Thymus (tissue), 11 donors: ENCODE measurements around the gene RNU4-1. TPM values are rescaled to one million over a fixed set of nuclear protein-coding genes. Genes with fewer than 3 reads are reported as not detected.

ENCODE experiments used
- DNase-seq, 9 donors: peaks; one replicate each; pipeline ENCODE4 v3.0.0-alpha.2; 2013; ENCODE audit warnings: low spot score in 9 of 9, low read depth in 6 of 9, missing footprints in 1 of 9
- H3K27ac ChIP-seq, 2 donors: one replicate each; pipeline ENCODE4 v1.5.1; 2013; ENCODE audit warnings: control low read depth in 1 of 2, low read depth in 1 of 2, low read length in 1 of 2, mild to moderate bottlenecking in 1 of 2, moderate library complexity in 1 of 2
- H3K27me3 ChIP-seq, 2 donors: one replicate each; pipeline ENCODE4 v1.5.1; 2013; ENCODE audit warnings: low read length in 1 of 2; ENCODE audit not compliant: control insufficient read depth in 2 of 2, insufficient read depth in 1 of 2
- H3K36me3 ChIP-seq, 2 donors: one replicate each; pipeline ENCODE4 v1.5.1; 2013; ENCODE audit warnings: low read length in 1 of 2, mild to moderate bottlenecking in 1 of 2, moderate library complexity in 1 of 2; ENCODE audit not compliant: control insufficient read depth in 2 of 2, insufficient read depth in 2 of 2
- H3K4me1 ChIP-seq, 2 donors: one replicate each; pipeline ENCODE4 v1.5.1; 2013; ENCODE audit warnings: low read length in 2 of 2; ENCODE audit not compliant: control insufficient read depth in 2 of 2, insufficient read depth in 2 of 2
- H3K4me3 ChIP-seq, 2 donors: one replicate each; pipeline ENCODE4 v1.5.1; 2013; ENCODE audit warnings: low read length in 2 of 2, control low read depth in 1 of 2, mild to moderate bottlenecking in 1 of 2
- H3K9me3 ChIP-seq, 2 donors: one replicate each; pipeline ENCODE4 v1.5.1; 2013; ENCODE audit warnings: low read length in 1 of 2, mild to moderate bottlenecking in 1 of 2; ENCODE audit not compliant: control insufficient read depth in 2 of 2, insufficient read depth in 1 of 2
- WGBS: extraction: QIAGEN DNeasy Blood & Tissue Kit; methylation state at CpG from one replicate; pipeline ENCODE4 v1.1.7; 2013; 5-methylcytosine and 5-hydroxymethylcytosine counted together
- polyA plus RNA-seq: library from polyadenylated mRNA; stranded (reverse); fragments of 200-250 nt; gene quantifications from one replicate; pipeline ENCODE4 v1.2.3, GENCODE V29; 2013
- total RNA-seq: library from RNA; stranded (reverse); fragments of 120-200 nt; gene quantifications from one replicate; pipeline ENCODE4 v1.2.4, GENCODE V29; 2013
- donor health status: healthy.

RNU4-1 gene
- total and polyA plus RNA-seq, 2 donors, result 7,767 TPM; not detected in 1

DNA sequence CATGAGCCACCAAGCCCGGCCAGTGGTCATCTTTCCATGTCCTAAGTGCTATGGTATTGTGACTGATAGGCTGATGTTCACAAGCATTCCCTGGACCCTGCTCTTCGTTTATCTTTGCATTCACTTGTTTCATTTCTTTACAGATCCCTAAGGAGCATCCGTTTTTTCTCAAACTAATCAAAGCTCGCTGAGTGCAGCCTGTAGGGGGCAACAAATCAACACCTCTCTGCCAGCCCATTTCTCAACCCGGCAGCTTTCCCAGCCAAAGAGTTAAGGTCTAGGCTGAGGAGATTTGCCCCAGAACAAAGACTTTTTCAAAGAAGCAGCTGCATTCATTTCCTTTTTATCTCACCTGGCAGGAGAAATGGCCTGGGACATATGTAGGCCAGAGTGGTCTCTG lies 21.2 kb upstream of the RNU4-1 start:
- H3K4me1 ChIP-seq, result peaks cover 5 to 10% of the 10 kb centered on the region in 2 donors
- H3K4me3 ChIP-seq, result no peak overlapping the region
- no peak overlapping the region for H3K27ac ChIP-seq
- H3K27me3 ChIP-seq, result no peaks in the 10 kb centered on the region
- H3K36me3 ChIP-seq, result no peaks in the 10 kb centered on the region
- 87% methylated on average over 5 of the region's 5 CpGs for WGBS
- no peak for DNase-seq
- H3K9me3 ChIP-seq, result peaks cover 0 to 2% of the 10 kb centered on the region in 2 donors

DNA sequence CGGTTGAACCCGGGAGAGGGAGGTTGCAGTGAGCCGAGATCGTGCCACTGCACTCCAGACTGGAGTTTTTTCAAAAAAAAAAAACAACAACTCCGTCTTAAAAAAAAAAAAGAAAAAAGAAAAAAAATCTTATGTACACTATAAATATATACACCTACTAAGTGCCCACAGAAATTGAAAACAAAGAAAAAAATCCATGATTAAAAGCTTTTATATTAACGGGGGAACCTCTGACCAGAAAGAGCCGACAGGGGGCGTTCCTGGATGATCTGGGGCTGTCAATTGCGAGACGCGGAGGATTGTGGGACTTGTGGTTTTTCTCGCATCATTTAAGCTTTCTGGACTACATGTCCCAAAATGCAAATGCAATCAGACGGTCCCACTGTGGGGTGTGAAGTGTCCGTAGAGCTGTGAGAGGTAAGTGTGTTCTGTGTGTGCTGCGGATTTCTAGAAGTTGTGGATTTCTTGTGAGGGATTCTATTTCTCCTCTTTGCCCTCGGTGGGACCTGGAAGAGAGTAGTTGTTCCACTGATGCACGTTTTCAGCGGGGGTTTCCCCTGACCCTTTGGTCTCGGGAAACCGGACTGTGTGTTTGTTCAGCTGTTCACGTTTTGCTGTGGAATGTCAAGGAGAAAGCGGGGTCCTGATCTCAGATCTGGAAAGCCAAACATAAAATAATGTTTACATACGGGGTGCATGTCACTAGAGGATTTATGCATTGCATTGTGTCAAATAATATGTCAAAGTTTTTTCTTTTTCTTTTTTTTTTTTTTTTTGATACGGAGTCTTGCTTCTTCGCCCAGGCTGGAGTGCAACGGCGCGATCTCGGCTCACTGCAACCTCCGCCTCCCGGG lies 9.2 kb upstream of the RNU4-1 start, which contains the start of gene SIRT4:
Gene SIRT4, plus strand, starts transcription at position 360 of the 854 bp plus-strand sequence. CDS start 1,241 bp downstream, outside the sequence.
- Histone ChIP-seq H3K9me3 (no peaks in the 10 kb centered on the region), H3K27ac (peak within 1 kb of the TSS in 1 of 2 donors; percentile 74), H3K36me3 (no peaks in the 10 kb centered on the region), H3K27me3 (no peaks in the 10 kb centered on the region), H3K4me1 (peaks cover 0 to 3% of the 10 kb centered on the region in 2 donors), H3K4me3 (peak within 1 kb of the TSS; percentile 55 to 86)
- peak; percentile 83 to 98 (median 93) for DNase-seq
- 13% methylated on average over 31 of the region's 31 CpGs for WGBS

DNA sequence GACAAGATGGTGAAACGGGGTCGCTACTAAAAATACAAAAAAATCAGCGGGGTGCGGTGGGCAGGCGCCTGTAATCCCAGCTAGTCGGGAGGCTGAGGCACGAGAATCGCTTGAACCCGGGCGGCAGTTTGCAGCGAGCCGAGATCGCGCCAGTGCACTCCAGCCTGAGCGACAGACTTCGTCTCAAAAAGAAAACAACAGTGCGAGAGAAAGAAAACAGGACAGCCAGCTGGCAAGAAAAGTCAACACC lies 701 bp downstream of the RNU4-1 start:
- Histone ChIP-seq H3K9me3 (peaks cover 0 to 4% of the 10 kb centered on the region in 2 donors), H3K4me3 (peak overlapping the region; percentile 61 to 70), H3K4me1 (peaks cover 4 to 30% of the 10 kb centered on the region in 2 donors), H3K36me3 (no peaks in the 10 kb centered on the region), H3K27me3 (peaks cover 0 to 3% of the 10 kb centered on the region in 2 donors), H3K27ac (peak overlapping the region; percentile 98 to 100)
- DNase-seq, result no peak
- WGBS, result under 1% methylated on average over 17 of the region's 17 CpGs

DNA sequence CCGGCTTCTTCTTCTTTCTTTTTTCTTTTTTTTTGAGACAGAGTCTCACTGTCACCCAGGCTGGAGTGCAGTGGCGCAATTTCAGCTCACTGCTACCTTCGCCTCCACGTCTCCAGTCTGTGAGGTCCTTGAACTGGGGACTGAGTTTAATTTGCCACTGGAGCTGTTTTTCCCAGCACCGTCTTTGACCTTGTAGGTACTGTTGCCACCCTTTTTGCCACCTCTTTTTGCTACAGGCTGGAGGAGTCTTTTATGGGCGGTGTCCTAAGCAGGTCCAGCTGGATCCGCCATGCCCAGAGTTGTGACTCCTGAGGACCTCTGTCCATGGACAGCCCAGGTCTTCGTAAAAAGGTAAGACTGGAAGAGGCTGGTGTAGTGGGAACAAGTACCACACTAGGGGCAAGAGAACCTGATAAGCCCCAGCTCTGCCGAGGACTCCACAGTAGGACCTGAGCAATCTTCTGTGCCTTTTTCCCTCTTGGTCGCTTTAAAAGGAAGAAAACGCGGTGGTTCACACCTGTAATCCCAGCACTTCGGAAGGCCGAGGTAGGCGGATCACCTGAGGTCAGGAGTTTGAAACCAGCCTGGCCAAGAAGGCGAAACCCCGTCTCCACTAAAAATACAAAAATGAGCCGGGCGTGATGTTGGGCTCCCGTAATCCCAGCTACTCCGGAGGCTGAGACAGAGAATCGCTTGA lies 2.3 kb downstream of the RNU4-1 start:
- peaks cover 4 to 33% of the 10 kb centered on the region in 2 donors for H3K4me1 ChIP-seq
- peaks cover 0 to 3% of the 10 kb centered on the region in 2 donors for H3K27me3 ChIP-seq
- peaks cover 0 to 4% of the 10 kb centered on the region in 2 donors for H3K9me3 ChIP-seq
- no peaks in the 10 kb centered on the region for H3K36me3 ChIP-seq
- peak in 3 of 9 donors; percentile 2 to 23 (median 8) for DNase-seq
- WGBS, result 31% methylated on average over 22 of the region's 22 CpGs
- peak overlapping the region in 1 of 2 donors; percentile 70 for H3K4me3 ChIP-seq
- H3K27ac ChIP-seq, result peak overlapping the region; percentile 85 to 98

DNA sequence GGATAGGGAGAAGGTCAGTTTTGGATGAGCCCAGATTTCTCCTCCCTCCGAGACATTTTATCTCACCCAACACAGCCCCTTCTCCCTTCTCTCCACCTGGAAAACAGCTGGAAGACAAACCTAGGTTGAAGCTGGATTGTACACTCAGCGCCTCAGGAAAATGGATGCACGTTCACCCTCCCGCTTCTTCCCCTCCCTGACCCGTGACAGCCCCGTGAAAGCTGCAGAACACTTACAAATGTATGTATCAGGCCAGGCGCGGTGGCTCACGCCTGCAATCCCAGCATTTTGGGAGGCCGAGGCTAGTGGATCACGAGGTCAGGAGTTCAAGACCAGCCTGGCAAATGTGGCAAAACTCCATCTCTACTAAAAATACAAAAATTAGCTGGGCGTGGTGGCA lies 5.5 kb downstream of the RNU4-1 start:
- no peak for DNase-seq
- Histone ChIP-seq H3K9me3 (peaks cover 0 to 3% of the 10 kb centered on the region in 2 donors), H3K27ac (no peak overlapping the region), H3K36me3 (no peaks in the 10 kb centered on the region), H3K4me1 (peaks cover 4 to 24% of the 10 kb centered on the region in 2 donors), H3K27me3 (peaks cover 0 to 3% of the 10 kb centered on the region in 2 donors), H3K4me3 (no peak overlapping the region)
- WGBS, result 94% methylated on average over 12 of the region's 12 CpGs

DNA sequence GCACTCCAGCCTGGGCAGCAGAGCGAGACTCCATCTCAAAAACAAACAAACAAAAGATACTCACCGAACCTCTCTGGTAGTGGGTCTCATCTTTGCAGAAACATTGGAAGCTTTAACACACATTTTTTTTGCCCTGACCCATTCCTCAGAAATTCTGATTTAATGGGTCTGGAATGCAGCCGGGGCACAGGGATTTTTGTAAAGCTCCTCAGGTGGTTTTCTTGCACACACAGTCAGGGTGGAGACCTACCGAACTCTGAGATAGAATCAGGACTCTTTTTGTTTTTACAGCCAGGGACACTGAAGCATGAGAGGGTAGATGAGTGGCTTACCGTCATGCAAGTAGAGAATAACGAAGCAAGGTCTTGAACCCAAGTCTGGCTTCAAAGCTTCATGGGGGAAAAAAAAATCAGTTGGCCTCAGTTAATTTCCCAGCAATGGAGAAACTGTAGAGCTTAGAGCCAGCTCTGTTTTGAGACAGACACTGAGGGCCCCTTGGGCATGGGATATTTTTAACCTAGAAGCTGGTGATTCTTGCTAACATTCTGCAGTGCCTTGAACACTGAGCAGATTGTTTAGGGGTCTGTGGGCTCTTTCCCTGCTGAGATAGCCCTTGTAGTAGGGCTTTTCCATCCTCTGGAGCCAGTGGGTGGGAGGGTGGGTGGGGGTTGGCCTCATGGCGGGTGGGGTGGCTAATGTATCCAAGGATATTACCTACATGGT lies 6.1 kb downstream of the RNU4-1 start:
- DNase-seq, result no peak
- Histone ChIP-seq H3K36me3 (no peaks in the 10 kb centered on the region), H3K27me3 (peaks cover 0 to 3% of the 10 kb centered on the region in 2 donors), H3K4me1 (peaks cover 4 to 18% of the 10 kb centered on the region in 2 donors), H3K9me3 (no peaks in the 10 kb centered on the region), H3K4me3 (no peak overlapping the region), H3K27ac (no peak overlapping the region)
- 95% methylated on average over 7 of the region's 7 CpGs for WGBS

DNA sequence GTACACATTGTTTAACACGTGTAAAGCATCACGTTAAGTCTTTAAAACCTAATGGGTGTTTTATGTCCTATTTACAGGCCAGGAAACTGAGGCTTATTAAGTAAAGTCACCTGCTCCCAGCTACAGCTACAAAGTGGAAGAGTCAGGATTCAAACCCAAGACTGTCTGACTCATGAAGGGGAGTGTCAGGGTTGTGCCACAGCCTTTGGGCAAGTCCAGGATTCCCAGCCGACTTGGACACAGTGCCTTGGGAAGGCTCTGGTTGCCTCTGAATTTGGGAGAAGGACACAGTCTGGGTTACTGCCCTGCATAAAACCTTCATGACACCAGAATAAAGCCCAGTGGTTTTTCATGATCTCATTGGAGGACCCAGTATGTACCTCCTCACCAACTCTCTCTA lies 8.7 kb downstream of the RNU4-1 start:
- H3K4me1 ChIP-seq, result peaks cover 0 to 2% of the 10 kb centered on the region in 2 donors
- no peak for DNase-seq
- no peaks in the 10 kb centered on the region for H3K27me3 ChIP-seq
- WGBS, result 96% methylated on average over 3 of the region's 3 CpGs
- no peaks in the 10 kb centered on the region for H3K9me3 ChIP-seq
- no peak overlapping the region for H3K4me3 ChIP-seq
- no peak overlapping the region for H3K27ac ChIP-seq
- no peaks in the 10 kb centered on the region for H3K36me3 ChIP-seq

DNA sequence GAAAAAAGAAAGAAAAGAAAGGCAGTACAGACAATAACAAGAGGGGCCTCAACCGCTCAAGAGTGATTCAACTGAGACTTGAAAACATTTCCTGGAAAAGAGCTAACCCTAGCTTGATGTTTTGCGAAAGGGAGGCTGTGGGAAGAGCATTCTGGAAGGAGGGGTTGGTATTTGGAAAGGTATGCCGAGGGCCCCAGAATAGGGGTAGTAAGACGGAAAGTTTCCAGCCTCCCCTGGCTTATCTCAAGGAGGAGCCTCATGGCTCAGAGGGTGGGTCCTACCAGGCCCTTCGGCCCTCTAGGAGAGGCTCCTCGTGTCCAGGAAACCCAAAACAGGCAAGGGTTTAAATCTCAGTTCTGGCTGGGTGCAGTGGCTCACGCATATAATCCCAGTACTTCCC lies 9.7 kb downstream of the RNU4-1 start:
- H3K4me1 ChIP-seq, result peaks cover 0 to 2% of the 10 kb centered on the region in 2 donors
- H3K4me3 ChIP-seq, result no peak overlapping the region
- no peak for DNase-seq
- WGBS, result 94% methylated on average over 7 of the region's 7 CpGs
- H3K9me3 ChIP-seq, result peaks cover 0 to 5% of the 10 kb centered on the region in 2 donors
- H3K27me3 ChIP-seq, result no peaks in the 10 kb centered on the region
- H3K36me3 ChIP-seq, result no peaks in the 10 kb centered on the region
- no peak overlapping the region for H3K27ac ChIP-seq
